HCT116 (cell line): ENCODE data around the gene EHD4. TPM values are rescaled to one million over a fixed set of nuclear protein-coding genes. Genes with fewer than 3 reads are reported as not detected.

Experiments used
- ATAC-seq: fragments of 200-7000 bp; cut with Tn5 transposase; 2 replicates; pipeline ENCODE4 v1.9.1; 2020; ENCODE audit warnings: mild to moderate bottlenecking, moderate library complexity
- BruUV-seq: library from RNA; stranded (reverse); fragments of 400-500 nt; replicated peaks from 2 replicates; lab custom pipeline; 2021; lab: Mats Ljungman, UMichigan
- CTCF ChIA-PET: fragments of 300-600 bp; sonication (Branson Sonifier 250); formaldehyde crosslinking; loops from one replicate; lab custom pipeline; 2021; ENCODE audit warnings: antibody characterized with exemption; lab: Charles Lee
- POLR2A ChIA-PET: fragments of 300-600, 350-600 bp; sonication (Branson Sonifier 250); formaldehyde crosslinking; loops from one replicate; lab custom pipeline; 2021; ENCODE audit warnings: antibody characterized with exemption; lab: Charles Lee
- RAD21 ChIA-PET, 2 experiments: fragments of 300-600 bp; sonication (Branson Sonifier 250); formaldehyde crosslinking; loops; one replicate each; lab custom pipeline; 2023; ENCODE audit warnings: low total read pairs in 2 of 2; ENCODE audit not compliant: uncharacterized antibody in 2 of 2, unreplicated experiment in 2 of 2, low non-redundant PET in 1 of 2; lab: Charles Lee
- DNase-seq: peaks from one replicate; pipeline ENCODE4 v3.0.0-alpha.2; 2010; ENCODE audit warnings: low read depth, low spot score
- H2AFZ ChIP-seq: fragments of 200-600 bp; shearing (Covaris generic), sonication (generic); 2 replicates; pipeline ENCODE4 v1.6.1; 2017; ENCODE audit warnings: low read depth, mixed run types, mixed read lengths, antibody characterized with exemption, low read length; ENCODE audit not compliant: poor library complexity, severe bottlenecking
- H3K27ac ChIP-seq: 2 replicates; pipeline ENCODE4 v1.5.1; 2012; ENCODE audit warnings: low read depth, low read length
- H3K27me3 ChIP-seq: fragments of 200-600 bp; sonication (generic); 2 replicates; pipeline ENCODE4 v1.6.1; 2016; ENCODE audit warnings: mixed run types, low read length, mixed read lengths; ENCODE audit not compliant: insufficient read depth
- H3K36me3 ChIP-seq, 2 experiments: fragments of 200-500 bp in 1 of 2; fragments of 200-600 bp in 1 of 2; sonication (Bioruptor generic) in 1 of 2; sonication (generic) in 1 of 2; 2 replicates each; pipeline versions ENCODE4 v1.5.1 to v1.6.1; 2014 to 2016; ENCODE audit warnings: low read length in 2 of 2, inconsistent platforms in 1 of 2, mixed read lengths in 1 of 2, mixed run types in 1 of 2; ENCODE audit not compliant: insufficient read depth in 2 of 2, control insufficient read depth in 1 of 2
- H3K4me1 ChIP-seq, 2 experiments: fragments of 200-600 bp in 1 of 2; sonication (generic) in 1 of 2; 2 replicates each; pipeline versions ENCODE4 v1.5.1 to v1.6.1; 2012 to 2017; ENCODE audit warnings: low read length in 2 of 2, inconsistent platforms in 1 of 2, mild to moderate bottlenecking in 1 of 2, mixed read lengths in 1 of 2, mixed run types in 1 of 2, moderate library complexity in 1 of 2; ENCODE audit not compliant: insufficient read depth in 2 of 2, control insufficient read depth in 1 of 2
- H3K4me2 ChIP-seq: fragments of 200-600 bp; sonication (generic); 2 replicates; pipeline ENCODE4 v1.6.1; 2017; ENCODE audit warnings: mixed run types, low read length, mixed read lengths
- H3K4me3 ChIP-seq, 2 experiments: fragments of 200-600 bp in 1 of 2; sonication (generic) in 1 of 2; replicated peaks in 1 of 2; 2 replicates each; pipeline ENCODE4 v1.5.1; 2011 to 2016; ENCODE audit warnings: low read length in 2 of 2, control low read depth in 1 of 2, low read depth in 1 of 2, mild to moderate bottlenecking in 1 of 2, mixed read lengths in 1 of 2, mixed run types in 1 of 2
- H3K79me2 ChIP-seq: fragments of 200-600 bp; sonication (generic); 2 replicates; pipeline ENCODE4 v1.6.1; 2017; ENCODE audit warnings: mild to moderate bottlenecking, mixed run types, low read length, moderate library complexity, mixed read lengths; ENCODE audit not compliant: insufficient read depth
- H3K9ac ChIP-seq: fragments of 200-600 bp; sonication (generic); 2 replicates; pipeline ENCODE4 v1.6.1; 2016; ENCODE audit warnings: low read length, mixed read lengths
- H3K9me2 ChIP-seq: fragments of 200-600 bp; sonication (generic), shearing (Covaris generic); 2 replicates; pipeline ENCODE4 v1.6.1; 2017; ENCODE audit warnings: mixed run types, mild to moderate bottlenecking, moderate library complexity; ENCODE audit not compliant: insufficient read depth
- H3K9me3 ChIP-seq, 2 experiments: fragments of 200-500 bp in 1 of 2; fragments of 200-600 bp in 1 of 2; sonication (Bioruptor generic) in 1 of 2; sonication (generic) in 1 of 2; 2 replicates each; pipeline ENCODE4 v1.6.1; 2014 to 2017; ENCODE audit warnings: low read length in 2 of 2, mixed read lengths in 2 of 2, inconsistent platforms in 1 of 2, low read depth in 1 of 2, mild to moderate bottlenecking in 1 of 2, mixed run types in 1 of 2, moderate library complexity in 1 of 2; ENCODE audit not compliant: control insufficient read depth in 1 of 2, insufficient read depth in 1 of 2
- H4K20me1 ChIP-seq: fragments of 200-600 bp; sonication (generic), shearing (Covaris generic); 2 replicates; pipeline ENCODE4 v1.6.1; 2017; ENCODE audit warnings: mixed run types, mild to moderate bottlenecking, moderate library complexity; ENCODE audit not compliant: insufficient read depth
- EGR1 ChIP-seq: IDR thresholded peaks from 2 replicates; pipeline ENCODE4 v1.6.1; 2012; ENCODE audit warnings: low read depth
- EZH2 ChIP-seq: fragments of 200-600 bp; sonication (generic); IDR thresholded peaks from 2 replicates; pipeline ENCODE4 v1.6.1; 2017; ENCODE audit warnings: antibody characterized with exemption, mixed run types
- EZH2phosphoT487 ChIP-seq: fragments of 200-600 bp; IDR thresholded peaks from 2 replicates; pipeline ENCODE4 v1.6.1; 2018; ENCODE audit warnings: antibody characterized with exemption, borderline replicate concordance
- JUND ChIP-seq: IDR thresholded peaks from 2 replicates; pipeline ENCODE4 v1.6.1; 2012
- POLR2AphosphoS5 ChIP-seq: IDR thresholded peaks from 2 replicates; pipeline ENCODE4 v1.6.1; 2011; ENCODE audit warnings: mild to moderate bottlenecking, low read depth, low read length, moderate library complexity
- YY1 ChIP-seq: IDR thresholded peaks from 2 replicates; pipeline ENCODE4 v1.6.1; 2011; ENCODE audit warnings: low read length, low read depth, moderate library complexity, mild to moderate bottlenecking; ENCODE audit not compliant: insufficient replicate concordance; ENCODE audit errors: extremely low read depth
- intact Hi-C: fragments of 100-400 bp; cut with micrococcal nuclease; formaldehyde crosslinking; loops from 2 replicates; pipeline ENCODE4 v1.10.0; 2022
- total RNA-seq: library from RNA; stranded (reverse); gene quantifications from one replicate; pipeline ENCODE4 v1.2.1, GENCODE V29; 2021; ENCODE audit not compliant: unreplicated experiment
- TF ChIP-seq, protein P1 (sequence below): IDR thresholded peaks from 2 replicates; pipeline ENCODE4 v1.6.1; 2012
- TF ChIP-seq, protein P2 (sequence below): IDR thresholded peaks from 2 replicates; pipeline ENCODE4 v1.6.1; 2011; ENCODE audit warnings: mild to moderate bottlenecking, low read length, moderate library complexity; ENCODE audit not compliant: insufficient replicate concordance; ENCODE audit errors: extremely low read depth
- TF ChIP-seq, protein P3 (sequence below): IDR thresholded peaks from 2 replicates; pipeline ENCODE4 v1.6.1; 2012

Gene EHD4
- total RNA-seq, 1 experiment from 2014 or later: 28.0 TPM

GRCh38 chr15:41866872-41867579 is 105.3 kb downstream of the EHD4 start (continued):
- TF ChIP-seq, protein P1, sequence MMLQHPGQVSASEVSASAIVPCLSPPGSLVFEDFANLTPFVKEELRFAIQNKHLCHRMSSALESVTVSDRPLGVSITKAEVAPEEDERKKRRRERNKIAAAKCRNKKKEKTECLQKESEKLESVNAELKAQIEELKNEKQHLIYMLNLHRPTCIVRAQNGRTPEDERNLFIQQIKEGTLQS: no peak

DNA sequence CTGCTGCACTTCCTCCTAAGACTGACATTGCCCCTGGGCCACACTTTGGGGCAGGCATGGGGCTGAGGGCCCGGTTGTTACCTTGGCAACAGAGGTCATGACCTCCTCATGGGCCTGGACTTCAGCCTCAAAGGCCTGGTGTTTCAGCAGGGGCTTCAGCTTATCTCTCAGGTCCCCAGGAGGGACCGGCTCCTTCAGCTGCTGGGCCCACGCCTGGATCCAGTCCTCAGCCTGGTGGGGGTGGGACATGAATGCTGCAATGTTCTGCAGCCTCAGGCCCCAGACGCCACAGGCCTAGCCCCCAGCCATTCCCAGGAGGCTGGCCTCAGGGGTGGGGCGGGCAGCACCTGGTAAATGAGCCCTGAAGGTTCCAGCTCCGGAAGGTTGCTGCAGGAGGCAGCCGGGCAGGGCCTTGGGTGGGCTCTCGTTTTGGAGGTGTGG is 106.1 kb downstream of the EHD4 start:
- intact Hi-C loops: no loop called here
- H3K27me3 ChIP-seq: no peaks in the 10 kb centered on the region
- no peak for ATAC-seq

More for the DNA sequence above, 106.1 kb downstream of the EHD4 start:
- BruUV-seq: no TSS peak
- Histone ChIP-seq H3K79me2 (no peaks in the 10 kb centered on the region), H2AFZ (no peak overlapping the region), H3K27ac (no peak overlapping the region), H3K4me2 (no peak overlapping the region), H3K4me1 (peaks cover 2 to 8% of the 10 kb centered on the region in 2 experiments; a peak in 3 of 4 replicates), H3K9ac (no peak overlapping the region), H3K9me2 (no peaks in the 10 kb centered on the region), H3K36me3 (no peaks in the 10 kb centered on the region), H3K4me3 (no peak overlapping the region), H3K9me3 (no peaks in the 10 kb centered on the region), H4K20me1 (no peaks in the 10 kb centered on the region)
- ChIA-PET RAD21 (no interaction called here), POLR2A (no interaction called here), CTCF (no interaction called here)
- TF ChIP-seq EZH2phosphoT487 (no peak), EGR1 (no peak), YY1 (no peak), POLR2AphosphoS5 (no peak), JUND (no peak), EZH2 (no peak)
- TF ChIP-seq, protein P2, sequence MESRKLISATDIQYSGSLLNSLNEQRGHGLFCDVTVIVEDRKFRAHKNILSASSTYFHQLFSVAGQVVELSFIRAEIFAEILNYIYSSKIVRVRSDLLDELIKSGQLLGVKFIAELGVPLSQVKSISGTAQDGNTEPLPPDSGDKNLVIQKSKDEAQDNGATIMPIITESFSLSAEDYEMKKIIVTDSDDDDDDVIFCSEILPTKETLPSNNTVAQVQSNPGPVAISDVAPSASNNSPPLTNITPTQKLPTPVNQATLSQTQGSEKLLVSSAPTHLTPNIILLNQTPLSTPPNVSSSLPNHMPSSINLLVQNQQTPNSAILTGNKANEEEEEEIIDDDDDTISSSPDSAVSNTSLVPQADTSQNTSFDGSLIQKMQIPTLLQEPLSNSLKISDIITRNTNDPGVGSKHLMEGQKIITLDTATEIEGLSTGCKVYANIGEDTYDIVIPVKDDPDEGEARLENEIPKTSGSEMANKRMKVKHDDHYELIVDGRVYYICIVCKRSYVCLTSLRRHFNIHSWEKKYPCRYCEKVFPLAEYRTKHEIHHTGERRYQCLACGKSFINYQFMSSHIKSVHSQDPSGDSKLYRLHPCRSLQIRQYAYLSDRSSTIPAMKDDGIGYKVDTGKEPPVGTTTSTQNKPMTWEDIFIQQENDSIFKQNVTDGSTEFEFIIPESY: no peak
- TF ChIP-seq, protein P3, sequence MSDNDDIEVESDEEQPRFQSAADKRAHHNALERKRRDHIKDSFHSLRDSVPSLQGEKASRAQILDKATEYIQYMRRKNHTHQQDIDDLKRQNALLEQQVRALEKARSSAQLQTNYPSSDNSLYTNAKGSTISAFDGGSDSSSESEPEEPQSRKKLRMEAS: no peak
- TF ChIP-seq, protein P1: no peak
- DNase-seq: no peak
